ENCODE data around the gene SEL1L. TPM values are rescaled to one million over a fixed set of nuclear protein-coding genes. Genes with fewer than 3 reads are reported as not detected.
"Not testable (repeated sequence)": the region's sequence is repeated elsewhere in the genome, so short reads cannot be mapped to it uniquely, and the experiment has no call there.

SEL1L gene
- total RNA-seq, 2 experiments from 2014 or later, result 53.5 to 56.5 TPM

DNA sequence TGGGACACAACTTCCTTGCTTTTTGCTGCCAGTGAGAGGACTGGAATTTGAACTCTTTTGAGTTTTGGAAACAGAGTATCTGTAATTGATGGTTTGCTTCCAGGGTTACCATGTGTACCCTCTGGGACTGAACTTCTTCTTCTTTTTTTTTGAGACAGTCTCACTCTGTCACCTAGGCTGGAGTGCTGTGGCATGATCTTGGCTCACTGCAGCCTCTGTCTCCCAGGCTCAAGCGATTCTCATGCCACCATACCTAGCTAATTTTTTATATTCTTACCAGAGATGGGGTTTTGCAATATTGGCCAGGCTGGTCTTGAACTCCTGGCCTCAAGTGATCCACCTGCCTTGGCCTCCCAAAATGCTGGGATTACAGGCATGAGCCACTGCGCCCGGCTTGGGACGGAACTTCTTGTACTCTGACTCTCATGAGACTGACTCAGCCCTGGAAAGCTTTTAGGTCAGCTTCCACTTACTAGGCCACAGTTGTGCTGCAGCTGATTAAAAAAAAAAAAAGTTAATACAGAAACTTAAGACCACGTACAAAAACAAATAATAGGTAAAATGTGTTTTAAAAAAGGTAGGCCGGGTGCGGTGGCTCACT is 15.8 kb downstream of the SEL1L start:
- H3K36me3 Mint-ChIP-seq, result peaks cover 40% of the 10 kb centered on the region
- H3K27me3 Mint-ChIP-seq, result no peaks in the 10 kb centered on the region
- ATAC-seq (ENCODE audit: low read depth) (no peak), DNase-seq (no peak)
- POLR2A ChIA-PET, result no interaction called here
- no peaks in the 10 kb centered on the region for H3K9me3 Mint-ChIP-seq
- H3K4me1 Mint-ChIP-seq, result peaks cover 25% of the 10 kb centered on the region
- H3K4me3 Mint-ChIP-seq, result no peak overlapping the region
- H3K27ac Mint-ChIP-seq, result no peak overlapping the region

DNA sequence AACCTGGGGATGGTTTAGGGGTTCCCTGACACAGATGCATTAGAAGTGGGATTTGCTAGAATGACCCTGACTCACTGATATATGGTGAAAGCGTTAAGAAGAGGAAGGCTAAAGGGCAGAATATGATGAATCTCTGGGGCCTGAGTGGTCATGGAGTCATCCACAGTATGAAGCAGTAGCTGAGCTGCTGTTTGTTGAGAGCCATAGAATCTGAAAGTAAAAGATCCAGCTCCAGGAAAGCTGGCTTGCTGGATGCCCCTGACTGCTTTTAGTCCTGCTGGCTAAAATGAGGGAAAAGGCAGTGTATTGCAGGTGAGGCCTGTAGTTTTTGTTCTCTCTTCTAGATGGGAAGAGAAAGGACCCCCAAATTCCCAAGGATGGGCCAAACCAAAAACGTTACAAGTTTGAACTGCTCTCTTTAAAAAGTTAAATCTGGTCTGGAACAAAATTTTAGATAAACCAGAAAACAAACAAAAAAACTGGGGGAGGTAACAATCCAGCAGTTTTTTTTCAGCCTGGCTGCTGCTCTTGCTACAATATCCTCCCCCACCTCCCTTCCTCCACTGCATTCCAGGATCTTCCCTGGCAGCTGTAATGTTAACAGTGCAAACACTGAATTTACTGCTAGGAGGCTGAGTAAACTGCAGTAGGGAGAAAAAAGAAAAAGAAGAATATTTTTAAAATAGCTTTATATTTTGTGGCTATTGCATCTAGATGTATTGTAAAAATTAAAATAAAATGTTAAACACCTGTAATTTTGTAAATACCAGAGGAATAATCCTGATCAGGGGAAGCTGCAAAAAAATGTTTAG is 16.5 kb downstream of the SEL1L start:
- H3K4me3 Mint-ChIP-seq, result no peak overlapping the region
- peaks cover 41% of the 10 kb centered on the region for H3K36me3 Mint-ChIP-seq
- DNase-seq (no peak), ATAC-seq (ENCODE audit: low read depth) (no peak)
- no peaks in the 10 kb centered on the region for H3K27me3 Mint-ChIP-seq
- no peak overlapping the region for H3K27ac Mint-ChIP-seq
- POLR2A ChIA-PET, result no interaction called here
- peaks cover 24% of the 10 kb centered on the region for H3K4me1 Mint-ChIP-seq
- H3K9me3 Mint-ChIP-seq, result no peaks in the 10 kb centered on the region

GRCh38 chr14:81515927-81516326 is 17.7 kb downstream of the SEL1L start:
- Mint-ChIP-seq H3K4me1 (peaks cover 21% of the 10 kb centered on the region), H3K36me3 (peaks cover 40% of the 10 kb centered on the region)
- POLR2A ChIA-PET, result not testable (repeated sequence)

DNA sequence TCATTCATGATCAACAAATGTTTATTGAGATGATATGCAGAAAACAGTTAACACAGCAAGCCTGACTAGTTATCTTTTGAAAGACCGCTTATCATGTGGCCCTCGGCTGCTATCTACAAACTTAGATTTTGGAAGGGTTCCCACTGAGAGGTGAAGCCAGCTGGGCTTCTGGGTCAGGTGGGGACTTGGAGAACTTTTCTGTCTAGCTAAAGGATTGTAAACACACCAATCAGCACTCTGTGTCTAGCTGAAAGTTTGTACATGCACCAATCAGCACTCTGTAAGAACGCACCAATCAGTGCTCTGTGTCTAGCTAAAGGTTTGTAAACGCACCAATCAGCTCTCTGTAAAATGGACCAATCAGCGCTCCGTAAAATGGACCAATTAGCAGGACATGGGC is 20.8 kb downstream of the SEL1L start:
- peaks cover 43% of the 10 kb centered on the region for H3K36me3 Mint-ChIP-seq
- H3K27ac Mint-ChIP-seq; DNase-seq; ATAC-seq (ENCODE audit: low read depth); H3K4me3 Mint-ChIP-seq; H3K9me3 Mint-ChIP-seq; H3K4me1 Mint-ChIP-seq; POLR2A ChIA-PET; H3K27me3 Mint-ChIP-seq: not testable (repeated sequence)

More at GRCh38 chr14:81515927-81516326, 17.7 kb downstream of the SEL1L start:
- not testable (repeated sequence) for H3K9me3 Mint-ChIP-seq; H3K27me3 Mint-ChIP-seq; H3K27ac Mint-ChIP-seq; ATAC-seq (ENCODE audit: low read depth); DNase-seq; H3K4me3 Mint-ChIP-seq

- Mint-ChIP-seq H3K4me1 (peaks cover 4% of the 10 kb centered on the region), H3K36me3 (peaks cover 51% of the 10 kb centered on the region), H3K27me3 (no peaks in the 10 kb centered on the region), H3K4me3 (no peak overlapping the region), H3K9me3 (no peaks in the 10 kb centered on the region), H3K27ac (no peak overlapping the region)
- POLR2A ChIA-PET, result no interaction called here
- no peak for DNase-seq
- ATAC-seq (ENCODE audit: low read depth), result no peak
Observed at GRCh38 chr14:81511111-81511904, 22.3 kb downstream of the SEL1L start.

DNA sequence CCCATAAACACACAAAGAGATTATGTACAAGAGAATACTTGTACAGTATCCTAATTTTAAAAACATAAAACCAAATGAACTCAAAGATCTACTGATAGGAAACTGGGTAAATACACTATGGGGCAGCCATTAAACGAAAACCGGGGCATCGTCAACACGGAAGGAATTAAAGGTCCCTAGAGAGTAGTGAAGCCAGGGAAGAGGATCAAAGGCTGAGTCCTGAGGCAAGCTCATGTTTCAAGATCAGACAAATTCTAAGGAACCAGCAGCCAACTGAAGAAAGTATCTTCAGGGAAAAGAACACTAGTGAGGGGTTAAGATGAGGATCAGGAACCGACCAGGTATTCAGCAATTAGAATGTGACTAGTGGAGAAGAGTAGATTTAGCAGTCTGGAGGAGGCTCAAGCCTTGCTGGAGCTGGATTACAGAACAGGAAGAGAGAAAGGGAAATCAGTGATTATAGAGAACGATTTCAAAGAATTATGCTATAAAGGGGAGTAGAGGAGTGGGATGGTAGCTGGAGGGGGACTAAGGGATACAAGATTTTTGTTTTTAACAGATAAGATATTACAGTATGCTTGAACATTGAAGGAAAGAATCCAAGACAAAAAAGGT is 23.7 kb downstream of the SEL1L start:
- Mint-ChIP-seq H3K4me1 (peaks cover 4% of the 10 kb centered on the region), H3K4me3 (no peak overlapping the region), H3K27ac (peak overlapping the region; percentile 39), H3K27me3 (no peaks in the 10 kb centered on the region), H3K9me3 (no peaks in the 10 kb centered on the region), H3K36me3 (peaks cover 53% of the 10 kb centered on the region)
- ATAC-seq (ENCODE audit: low read depth) (no peak), DNase-seq (no peak)
- POLR2A ChIA-PET, result no interaction called here

GRCh38 chr14:81509321-81509720 is 24.3 kb downstream of the SEL1L start:
- H3K4me3 Mint-ChIP-seq, result no peak overlapping the region
- no peaks in the 10 kb centered on the region for H3K9me3 Mint-ChIP-seq
- ATAC-seq (ENCODE audit: low read depth) (no peak), DNase-seq (no peak)
- peaks cover 52% of the 10 kb centered on the region for H3K36me3 Mint-ChIP-seq
- peaks cover 2% of the 10 kb centered on the region for H3K4me1 Mint-ChIP-seq
- POLR2A ChIA-PET, result no interaction called here
- H3K27me3 Mint-ChIP-seq, result no peaks in the 10 kb centered on the region
- no peak overlapping the region for H3K27ac Mint-ChIP-seq

GRCh38 chr14:81506487-81506886 is 27.2 kb downstream of the SEL1L start:
- POLR2A ChIA-PET, result no interaction called here
- Mint-ChIP-seq H3K27ac (no peak overlapping the region), H3K4me3 (no peak overlapping the region), H3K27me3 (no peaks in the 10 kb centered on the region), H3K36me3 (peaks cover 54% of the 10 kb centered on the region), H3K9me3 (no peaks in the 10 kb centered on the region), H3K4me1 (no peaks in the 10 kb centered on the region)
- DNase-seq (no peak), ATAC-seq (ENCODE audit: low read depth) (no peak)

GRCh38 chr14:81504864-81505263 is 28.8 kb downstream of the SEL1L start:
- Mint-ChIP-seq H3K4me1 (no peaks in the 10 kb centered on the region), H3K27me3 (no peaks in the 10 kb centered on the region), H3K27ac (no peak overlapping the region), H3K36me3 (peaks cover 56% of the 10 kb centered on the region), H3K4me3 (no peak overlapping the region), H3K9me3 (no peaks in the 10 kb centered on the region)
- POLR2A ChIA-PET, result no interaction called here
- ATAC-seq (ENCODE audit: low read depth) (no peak), DNase-seq (no peak)

DNA sequence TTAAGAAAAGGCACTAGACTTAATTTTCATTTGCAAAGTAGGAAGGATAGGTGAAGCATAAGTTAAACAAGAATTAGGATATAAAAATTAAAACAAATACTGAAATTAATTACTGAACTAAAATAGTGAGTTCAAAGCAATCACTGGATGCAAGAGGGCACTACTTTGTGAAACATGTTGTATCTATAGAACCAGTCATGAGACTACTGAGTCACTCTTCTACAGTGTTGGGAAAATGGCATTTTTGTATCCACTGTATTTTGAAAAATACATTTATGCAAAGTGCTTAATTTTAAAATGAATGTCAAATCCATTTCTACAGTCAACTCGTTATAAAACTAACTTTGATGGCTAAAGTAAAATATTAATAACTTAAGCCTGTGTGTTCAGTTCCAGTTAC is 47.9 kb downstream of the SEL1L start:
- Mint-ChIP-seq H3K27me3 (no peaks in the 10 kb centered on the region), H3K27ac (peak overlapping the region; percentile 42), H3K4me3 (no peak overlapping the region), H3K4me1 (peaks cover 5% of the 10 kb centered on the region), H3K36me3 (peaks cover 40% of the 10 kb centered on the region), H3K9me3 (no peaks in the 10 kb centered on the region)
- ATAC-seq (ENCODE audit: low read depth) (no peak), DNase-seq (no peak)
- POLR2A ChIA-PET, result interaction anchor here (0.7 kb wide), 1 partner anchor 48 kb away, joined by 5 read pairs; no protein-coding TSS in a partner anchor

GRCh38 chr14:81485372-81485771 is 48.3 kb downstream of the SEL1L start:
- POLR2A ChIA-PET, result no interaction called here
- no peaks in the 10 kb centered on the region for H3K9me3 Mint-ChIP-seq
- H3K4me3 Mint-ChIP-seq, result no peak overlapping the region
- DNase-seq (no peak), ATAC-seq (ENCODE audit: low read depth) (no peak)
- H3K36me3 Mint-ChIP-seq, result peaks cover 40% of the 10 kb centered on the region
- H3K27ac Mint-ChIP-seq, result peak overlapping the region; percentile 42
- H3K4me1 Mint-ChIP-seq, result peaks cover 5% of the 10 kb centered on the region
- no peaks in the 10 kb centered on the region for H3K27me3 Mint-ChIP-seq

GRCh38 chr14:81484120-81484519 is 49.5 kb downstream of the SEL1L start:
- no peak overlapping the region for H3K27ac Mint-ChIP-seq
- H3K4me1 Mint-ChIP-seq, result peaks cover 5% of the 10 kb centered on the region
- DNase-seq, result no peak
- no peaks in the 10 kb centered on the region for H3K9me3 Mint-ChIP-seq
- no peaks in the 10 kb centered on the region for H3K27me3 Mint-ChIP-seq
- no peak for ATAC-seq (ENCODE audit: low read depth)
- no peak overlapping the region for H3K4me3 Mint-ChIP-seq
- POLR2A ChIA-PET, result no interaction called here
- peaks cover 40% of the 10 kb centered on the region for H3K36me3 Mint-ChIP-seq

DNA sequence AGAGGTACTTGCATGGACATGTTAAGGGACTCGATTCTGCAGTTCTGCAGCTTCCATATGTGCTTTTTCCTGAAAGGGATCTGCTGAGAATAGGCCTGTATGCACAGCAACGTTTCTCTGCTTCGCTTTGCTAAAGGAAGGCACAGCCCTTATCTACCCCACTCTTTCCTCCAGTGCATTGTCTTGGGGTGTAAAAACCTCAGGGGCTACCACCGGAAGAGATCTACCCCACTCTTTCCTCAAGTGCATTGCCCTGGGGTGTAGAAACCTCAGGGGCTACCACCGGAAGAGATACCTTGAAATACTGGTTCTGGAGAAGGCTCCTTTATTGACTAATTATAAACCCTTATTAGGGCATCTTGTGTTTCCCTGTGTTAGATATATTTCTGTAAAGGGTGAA is 52.9 kb downstream of the SEL1L start:
- no peak overlapping the region for H3K4me3 Mint-ChIP-seq
- peaks cover 9% of the 10 kb centered on the region for H3K4me1 Mint-ChIP-seq
- H3K27ac Mint-ChIP-seq, result no peak overlapping the region
- no peaks in the 10 kb centered on the region for H3K9me3 Mint-ChIP-seq
- no peaks in the 10 kb centered on the region for H3K27me3 Mint-ChIP-seq
- ATAC-seq (ENCODE audit: low read depth), result no peak
- peaks cover 40% of the 10 kb centered on the region for H3K36me3 Mint-ChIP-seq
- POLR2A ChIA-PET, result no interaction called here
- no peak for DNase-seq
